Esophagus mucosa (tissue), 1 donor: ENCODE data around the gene COL15A1. TPM values are rescaled to one million over a fixed set of nuclear protein-coding genes. Genes with fewer than 3 reads are reported as not detected.

Experiments
- ATAC-seq: fragments of 200-7000 bp; cut with Tn5 transposase; one replicate; pipeline ENCODE4 v1.9.1; 2020
- total RNA-seq: library from RNA; stranded (reverse); gene quantifications from one replicate; pipeline ENCODE4 v1.2.4, GENCODE V29; 2023
- donor health status: DM: yes; HTN: yes; CAD: no.

COL15A1 gene
- total RNA-seq, 1 donor from 2014 or later, result 7.5 TPM

DNA sequence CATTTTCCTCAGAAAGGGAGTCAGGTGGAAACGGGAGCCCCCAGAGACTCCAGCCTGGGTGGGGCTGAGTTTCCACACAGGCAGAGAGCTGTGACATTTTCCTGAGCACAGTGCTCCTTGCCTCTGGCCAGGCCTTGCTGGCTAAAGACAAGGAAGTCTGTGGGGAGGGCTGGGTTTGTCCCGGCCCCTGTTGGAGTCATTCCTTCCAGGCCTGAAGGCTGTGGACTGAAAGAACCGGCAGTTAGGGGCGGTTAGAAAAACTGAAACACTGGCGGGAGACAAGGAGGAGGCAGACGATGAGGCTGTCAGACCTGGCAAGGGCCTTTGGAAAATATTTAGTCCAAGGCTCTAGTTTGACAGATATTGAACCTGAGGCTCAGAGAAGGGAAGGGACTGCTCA is 29.9 kb downstream of the COL15A1 start:
- ATAC-seq, result no peak

- no peak for ATAC-seq
These were observed 30.4 kb downstream of the COL15A1 start for GRCh38 chr9:98974106-98974505.

DNA sequence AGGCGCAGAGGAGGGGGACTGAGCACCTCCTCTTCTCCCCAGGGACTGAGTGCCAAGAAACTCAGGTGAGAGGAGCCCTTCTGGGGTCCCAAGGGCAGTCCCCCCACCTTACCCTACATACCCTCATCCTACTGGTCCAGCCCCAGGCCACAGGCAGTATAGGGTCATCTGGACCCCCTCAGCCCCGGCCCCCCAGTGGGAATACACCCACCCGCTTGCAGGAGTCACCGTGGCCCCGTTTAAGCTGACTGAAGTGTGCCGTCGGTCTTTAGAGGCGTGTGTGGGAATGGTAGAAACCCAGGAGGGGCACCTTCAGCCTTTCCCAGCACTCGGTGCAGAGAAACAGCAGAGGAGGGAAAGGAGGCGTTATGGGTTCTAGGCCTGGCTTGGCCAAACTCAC is 30.8 kb downstream of the COL15A1 start:
- peak; percentile 3 for ATAC-seq

GRCh38 chr9:98974994-98975712 is 31.4 kb downstream of the COL15A1 start:
- ATAC-seq, result peak; percentile 93

- ATAC-seq, result no peak
These were observed 32.1 kb downstream of the COL15A1 start for GRCh38 chr9:98975838-98976237.

- no peak for ATAC-seq
These were observed 33.6 kb downstream of the COL15A1 start for GRCh38 chr9:98977246-98977714.

GRCh38 chr9:98977813-98978212 is 34.1 kb downstream of the COL15A1 start:
- ATAC-seq, result no peak

GRCh38 chr9:98978231-98978681 is 34.5 kb downstream of the COL15A1 start:
- ATAC-seq, result no peak

GRCh38 chr9:98980291-98980690 is 36.6 kb downstream of the COL15A1 start:
- ATAC-seq, result no peak

GRCh38 chr9:98983295-98984268 is 39.9 kb downstream of the COL15A1 start:
- ATAC-seq, result no peak

- ATAC-seq, result no peak
These were observed 41.9 kb downstream of the COL15A1 start for GRCh38 chr9:98985596-98985995.

GRCh38 chr9:98986866-98987651 is 43.4 kb downstream of the COL15A1 start:
- ATAC-seq, result no peak

DNA sequence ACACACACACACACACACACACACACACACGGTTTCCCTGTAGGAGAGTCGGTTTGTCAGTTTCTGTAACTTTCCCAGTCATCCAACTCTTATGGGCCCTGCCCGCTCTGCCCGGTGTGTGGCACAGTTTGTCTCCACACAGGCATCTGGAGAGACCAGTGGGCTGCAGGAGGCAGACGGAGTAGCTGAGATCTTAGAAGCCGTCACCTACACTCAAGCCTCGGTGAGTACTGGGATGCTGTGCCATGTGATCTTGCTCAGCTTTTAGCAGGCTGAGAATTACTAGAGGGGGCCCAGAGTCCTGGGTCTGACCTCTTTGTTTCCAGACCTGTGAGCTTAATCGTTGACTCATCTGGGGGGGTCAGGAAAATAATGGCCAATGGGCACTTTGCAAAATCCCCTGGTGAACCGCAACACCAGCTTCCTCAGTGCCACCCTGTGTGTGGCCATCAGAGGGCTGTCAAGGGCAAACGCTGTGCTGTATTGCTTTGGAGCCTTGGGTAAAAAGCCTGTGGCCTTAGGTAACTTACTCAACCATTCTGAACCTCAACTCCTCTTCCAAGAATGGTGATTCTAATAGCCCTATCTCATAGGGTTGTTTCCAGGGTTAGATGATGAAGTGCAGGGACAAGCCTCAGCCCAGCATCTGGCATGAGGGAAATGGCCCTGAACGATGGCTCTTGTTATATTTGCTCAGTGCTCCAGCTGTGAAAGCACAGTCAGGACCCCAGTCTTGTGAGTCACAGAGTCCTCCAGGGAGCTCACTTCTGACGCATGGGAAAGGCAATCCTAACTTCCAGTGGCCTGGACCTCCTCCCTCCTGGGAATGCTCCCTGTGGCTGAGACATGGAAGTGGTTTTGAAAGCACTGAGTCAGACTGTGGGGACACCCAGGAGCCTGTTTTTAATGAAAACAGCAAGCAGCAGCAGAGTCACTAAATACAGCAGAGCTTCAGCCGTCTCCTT is 45.6 kb downstream of the COL15A1 start:
- ATAC-seq, result peak; percentile 41

DNA sequence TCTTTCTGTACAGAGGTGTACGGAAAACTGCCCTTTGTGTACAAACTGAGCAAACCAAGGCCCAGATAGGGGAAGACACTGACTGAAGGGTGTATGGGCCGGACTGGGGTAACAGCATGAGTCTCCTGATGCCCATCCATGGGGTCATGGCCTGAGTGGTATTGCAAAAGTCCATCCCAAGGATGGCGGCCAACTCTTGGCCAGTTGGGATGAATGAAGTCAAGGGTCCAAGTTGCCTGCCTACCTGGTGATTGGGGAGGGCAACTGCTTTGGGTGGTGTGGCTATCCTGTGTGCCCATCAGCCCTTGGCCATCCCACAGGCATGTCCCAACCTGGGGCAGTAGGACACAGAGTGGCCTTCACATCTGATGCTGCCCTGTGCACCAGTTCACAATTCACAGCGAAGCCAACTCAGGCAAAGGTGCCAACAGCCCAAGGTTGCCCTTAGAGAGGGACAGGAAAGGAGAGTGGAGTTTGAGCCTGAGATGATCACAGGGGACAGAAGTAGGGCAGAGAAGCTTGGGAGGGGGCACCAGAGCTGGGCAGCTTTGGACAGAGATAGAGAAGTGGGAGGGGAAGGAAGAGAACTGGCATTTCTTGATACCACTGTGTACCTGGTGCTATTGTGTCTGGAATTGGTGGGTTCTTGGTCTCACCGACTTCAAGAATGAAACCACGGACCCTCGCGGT is 46.6 kb downstream of the COL15A1 start:
- ATAC-seq, result no peak

GRCh38 chr9:98992107-98992884 is 48.6 kb downstream of the COL15A1 start:
- no peak for ATAC-seq

GRCh38 chr9:98992885-98993569 is 49.3 kb downstream of the COL15A1 start:
- ATAC-seq, result no peak

- peak; percentile 24 for ATAC-seq
These were observed 49.9 kb downstream of the COL15A1 start for GRCh38 chr9:98993570-98993945.

DNA sequence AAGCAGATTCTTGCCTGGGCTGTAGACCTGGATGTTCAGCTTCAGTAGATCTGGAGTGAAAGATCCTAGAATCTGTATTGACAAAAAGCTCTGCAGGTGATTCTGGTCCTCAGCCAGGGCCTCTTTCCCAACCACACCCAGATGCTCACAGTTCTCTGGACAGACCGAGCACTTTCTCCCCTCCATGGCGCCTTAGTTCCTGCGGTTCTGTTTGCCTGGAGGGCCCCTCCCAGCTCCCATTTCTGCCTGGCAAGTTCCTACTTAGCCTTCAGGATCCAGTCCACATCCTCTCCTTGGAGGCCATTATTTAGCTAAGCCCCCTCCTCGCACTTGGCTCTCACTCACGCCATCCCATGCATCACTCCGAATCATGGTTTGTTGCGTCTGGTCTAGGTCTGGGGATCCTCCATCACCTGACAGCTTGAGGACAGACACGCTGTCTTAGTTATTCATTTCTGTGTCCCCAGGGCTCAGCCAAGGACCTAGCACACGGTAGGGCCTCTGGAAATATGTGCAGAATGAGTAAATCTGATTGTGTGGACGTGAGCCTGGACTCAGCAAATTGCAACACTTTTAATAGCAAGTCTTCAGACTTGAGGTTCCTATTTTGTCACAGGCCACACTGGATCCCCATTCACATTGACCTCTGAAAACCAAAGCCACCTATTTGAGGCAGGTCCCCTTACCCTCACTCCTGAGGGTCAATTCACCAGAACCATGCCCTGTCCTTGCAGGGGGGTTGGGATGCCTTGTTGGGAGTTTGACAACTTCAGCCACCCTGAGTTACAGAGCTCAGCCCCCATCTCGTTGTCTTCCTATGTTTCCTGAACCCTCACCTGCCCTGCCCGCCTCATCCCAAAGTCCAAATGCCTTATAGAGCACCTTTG is 50.7 kb downstream of the COL15A1 start:
- ATAC-seq, result no peak
